IPS-11a (cell line): ENCODE measurements around the gene ST6GALNAC2.
"Not testable (repeated sequence)": the region's sequence is repeated elsewhere in the genome, so short reads cannot be mapped to it uniquely, and the experiment has no call there.

Source experiments
- H3K4me3 ChIP-seq: one replicate; pipeline ENCODE4 v1.5.1; 2013; ENCODE audit warnings: low read depth, low read length, control low read depth

Gene ST6GALNAC2

DNA sequence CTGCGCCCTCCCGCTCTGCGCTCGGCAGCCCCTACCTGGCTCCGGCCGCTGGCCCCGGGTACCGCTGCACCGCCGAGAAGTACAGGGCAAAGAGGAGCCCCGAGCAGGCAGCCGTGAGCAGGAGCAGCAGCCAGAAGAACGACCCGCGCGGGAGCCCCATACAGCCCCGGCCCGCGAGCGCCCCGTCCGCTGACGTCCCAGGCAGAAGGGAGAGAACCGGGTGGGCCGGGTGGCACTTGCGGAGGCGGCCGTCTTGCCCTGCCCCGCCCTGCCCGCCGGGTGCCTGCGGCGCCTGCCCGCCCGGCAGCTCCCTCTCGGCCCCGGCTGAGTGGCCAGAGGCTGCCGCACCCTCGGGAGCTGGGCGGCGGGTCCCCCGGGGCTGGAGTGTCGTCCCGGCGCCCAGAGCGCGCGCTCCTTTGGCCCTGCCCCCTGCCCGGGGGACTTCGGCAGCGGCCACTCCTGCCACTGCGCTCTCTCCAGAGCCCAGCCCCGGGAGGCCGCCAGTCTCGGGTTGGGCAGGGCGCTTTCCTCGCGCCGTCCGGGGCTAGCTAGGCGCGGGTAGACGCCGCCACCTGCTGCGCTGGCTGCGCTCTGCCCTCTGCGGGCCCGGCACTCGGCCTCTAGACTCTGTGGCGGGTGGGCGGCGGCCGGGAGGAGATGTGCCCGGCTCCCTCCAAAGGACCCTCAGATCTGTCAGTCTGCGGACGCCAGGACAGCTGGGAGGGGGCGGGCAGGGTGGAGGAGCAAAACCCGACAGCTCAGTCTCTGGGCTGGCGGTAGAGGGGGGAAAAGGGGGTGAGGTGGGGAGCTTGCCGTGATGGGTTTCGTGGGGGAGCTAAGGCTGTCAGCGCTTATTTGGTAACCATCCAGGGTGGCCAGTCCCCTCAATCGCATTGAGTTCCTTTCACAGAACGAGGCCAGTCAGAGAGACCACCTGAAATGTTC lies at the start of gene ST6GALNAC2:
Gene ST6GALNAC2 (minus strand): TSS at position 212 of the 945 bp plus-strand sequence. CDS start 52 bp downstream, at position 160.
- H3K4me3 ChIP-seq, result peak within 1 kb of the TSS; percentile 31

DNA sequence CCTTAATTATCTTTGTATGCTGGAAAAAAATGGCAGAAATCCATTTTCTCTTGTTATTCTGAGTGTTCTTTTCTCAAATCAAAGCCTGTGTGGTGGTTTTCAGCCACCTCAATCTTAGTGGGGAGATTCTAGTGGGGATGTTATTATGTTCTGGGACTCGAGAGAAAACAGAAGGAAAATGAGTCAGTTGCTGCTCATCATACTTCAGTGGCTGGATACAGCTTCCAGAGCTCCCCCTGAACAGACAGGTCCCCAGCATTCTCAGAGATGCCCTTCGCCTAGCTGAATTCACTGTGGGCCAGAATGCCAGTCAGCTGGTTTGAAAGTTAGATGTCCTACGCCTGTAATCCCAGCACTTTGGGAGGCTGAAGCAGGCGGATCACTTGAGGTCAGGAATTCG lies 49.4 kb upstream of the ST6GALNAC2 start:
- no peak overlapping the region for H3K4me3 ChIP-seq

DNA sequence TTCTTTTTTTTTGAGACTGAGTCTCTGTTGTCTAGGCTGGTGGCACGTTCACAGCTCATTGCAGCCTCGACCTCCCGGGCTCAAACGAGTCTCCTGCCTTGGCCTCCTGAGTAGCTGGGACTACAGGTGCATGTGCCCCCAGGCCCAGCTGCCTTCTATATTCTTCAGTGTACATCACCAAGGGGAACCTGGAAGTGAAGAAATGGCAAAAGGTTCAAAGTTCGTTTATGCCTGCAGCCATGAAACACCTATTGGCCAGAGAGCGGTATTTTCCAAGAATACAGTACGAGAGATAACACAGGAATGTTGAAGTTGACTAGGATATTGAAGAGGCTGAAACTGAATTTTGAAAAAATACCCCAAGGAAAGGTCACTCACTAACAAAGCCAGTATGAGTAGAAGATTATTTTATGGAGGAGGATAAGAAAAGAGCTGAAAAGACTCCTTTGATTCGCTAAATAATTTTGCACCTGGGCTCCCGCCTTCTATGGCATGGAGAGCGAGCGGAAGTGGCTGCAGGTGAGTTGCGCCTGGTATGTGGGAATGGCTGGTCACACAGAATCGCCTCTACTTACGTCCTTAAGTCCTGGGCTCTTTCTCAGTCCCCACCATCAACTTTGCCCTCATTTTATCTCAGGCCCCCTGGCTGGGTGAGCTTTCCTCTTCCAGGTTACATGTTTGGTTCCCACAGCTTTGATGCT lies 48.1 kb upstream of the ST6GALNAC2 start:
- no peak overlapping the region for H3K4me3 ChIP-seq

DNA sequence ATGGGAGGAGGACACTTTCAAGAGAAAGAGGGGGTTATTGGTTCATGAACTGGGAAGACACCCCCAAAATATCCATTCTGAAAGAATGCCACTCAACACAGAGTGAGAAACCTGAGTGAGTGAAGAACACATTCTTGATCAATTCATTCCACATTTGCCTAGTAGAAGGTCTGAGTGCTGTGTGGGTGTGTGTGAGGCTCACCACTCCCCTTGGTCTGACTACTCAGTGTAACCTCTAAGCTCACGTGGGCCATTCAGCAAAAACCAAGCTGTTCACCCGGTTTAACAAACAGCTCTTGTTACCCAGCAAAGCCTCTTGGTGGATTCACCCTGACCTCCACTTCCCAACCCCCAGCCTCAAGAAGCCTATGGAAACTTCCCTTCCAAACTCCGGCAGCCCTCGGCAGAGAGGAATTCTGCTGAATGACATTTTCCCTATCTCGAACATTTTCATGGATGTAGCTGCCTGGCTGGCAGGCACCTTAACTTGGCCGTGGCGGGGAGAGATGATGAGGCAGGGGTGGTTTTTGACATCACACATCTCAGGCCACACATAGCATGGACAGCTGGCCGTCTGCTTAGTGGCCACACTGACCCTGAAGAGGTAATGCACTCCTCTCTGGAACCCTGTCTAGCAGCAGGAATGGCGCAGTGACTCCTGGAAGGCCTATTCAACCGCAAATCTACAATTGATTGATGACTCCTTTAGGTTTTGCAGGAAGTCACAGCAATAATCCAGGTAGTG lies 46.3 kb upstream of the ST6GALNAC2 start:
- H3K4me3 ChIP-seq, result no peak overlapping the region

DNA sequence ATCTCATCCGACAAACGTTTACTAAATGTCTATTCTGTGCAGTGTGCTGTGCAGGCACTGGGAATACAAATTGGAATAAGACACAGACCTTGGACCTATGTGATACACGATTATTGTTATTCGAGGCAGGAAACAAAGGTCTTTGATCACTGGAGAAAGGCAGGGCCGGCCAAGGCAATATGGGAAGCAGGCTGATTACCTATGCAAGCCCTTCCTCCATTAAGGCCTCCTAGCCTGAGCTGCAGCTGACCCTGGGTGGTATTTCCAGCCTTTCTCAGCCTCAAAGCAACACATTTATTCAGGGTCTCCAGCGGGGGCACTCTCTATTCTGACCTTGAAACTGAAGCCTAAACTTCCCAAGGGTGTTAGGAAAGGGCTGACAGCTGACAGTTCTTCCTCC lies 44.5 kb upstream of the ST6GALNAC2 start:
- H3K4me3 ChIP-seq, result no peak overlapping the region

DNA sequence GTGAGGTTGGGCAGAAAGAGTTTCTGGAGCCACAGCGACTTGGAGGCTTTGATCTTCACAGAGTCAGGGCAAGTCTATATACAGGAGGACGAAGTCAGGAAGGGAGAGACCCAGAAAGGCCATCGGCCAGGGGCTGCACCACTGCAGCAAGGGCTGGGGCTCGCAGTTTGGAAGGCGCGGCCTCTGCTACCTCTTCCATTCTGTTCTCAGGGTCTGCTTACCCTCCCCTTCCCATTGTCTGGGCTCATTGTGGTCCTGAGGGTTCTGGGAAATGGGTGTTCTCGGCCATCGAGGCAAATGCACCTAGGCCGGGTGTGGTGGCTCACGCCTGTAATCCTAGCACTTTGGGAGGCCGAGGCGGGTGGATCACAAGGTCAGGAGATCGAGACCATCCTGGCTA lies 41.9 kb upstream of the ST6GALNAC2 start:
- H3K4me3 ChIP-seq, result no peak overlapping the region

DNA sequence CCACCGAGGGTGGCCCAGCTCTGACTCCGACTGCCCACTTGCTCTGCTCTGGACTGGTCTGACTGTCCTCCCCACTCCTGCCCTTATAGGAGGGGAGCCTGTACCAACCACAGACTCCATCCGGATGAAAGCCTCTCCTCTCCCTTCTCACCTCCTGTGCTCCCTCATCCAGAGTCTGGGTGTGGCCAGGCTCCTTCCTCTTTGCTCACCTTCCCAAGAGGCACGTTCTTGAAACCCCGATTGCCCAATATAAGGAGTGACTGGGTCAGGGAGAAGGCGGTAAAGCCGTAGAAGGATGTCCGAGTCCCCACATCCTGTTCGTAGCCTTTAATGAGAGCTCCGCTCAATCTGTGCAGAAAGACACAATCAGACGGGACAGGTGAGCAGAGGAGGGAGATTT lies 40.8 kb upstream of the ST6GALNAC2 start:
- no peak overlapping the region for H3K4me3 ChIP-seq

DNA sequence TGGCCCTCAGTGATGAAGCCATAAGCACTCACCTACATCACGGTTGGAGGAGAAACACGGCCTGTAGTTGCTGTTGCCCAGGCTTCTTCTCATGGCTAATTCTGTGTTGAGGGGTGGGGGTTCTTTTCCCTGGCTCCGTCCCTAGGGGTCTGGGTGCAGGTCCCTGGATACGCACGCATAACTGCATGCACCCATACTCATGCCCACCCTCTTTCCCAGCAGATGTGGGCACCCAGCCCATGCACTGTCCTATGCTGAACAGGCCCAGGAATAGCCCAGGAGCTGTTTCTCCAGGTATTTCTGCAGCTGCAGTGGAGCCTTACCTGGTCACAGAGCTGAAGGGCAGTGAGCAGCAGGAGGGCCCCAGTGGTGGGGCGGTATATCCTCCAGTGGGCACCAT lies 39.8 kb upstream of the ST6GALNAC2 start:
- H3K4me3 ChIP-seq, result no peak overlapping the region

DNA sequence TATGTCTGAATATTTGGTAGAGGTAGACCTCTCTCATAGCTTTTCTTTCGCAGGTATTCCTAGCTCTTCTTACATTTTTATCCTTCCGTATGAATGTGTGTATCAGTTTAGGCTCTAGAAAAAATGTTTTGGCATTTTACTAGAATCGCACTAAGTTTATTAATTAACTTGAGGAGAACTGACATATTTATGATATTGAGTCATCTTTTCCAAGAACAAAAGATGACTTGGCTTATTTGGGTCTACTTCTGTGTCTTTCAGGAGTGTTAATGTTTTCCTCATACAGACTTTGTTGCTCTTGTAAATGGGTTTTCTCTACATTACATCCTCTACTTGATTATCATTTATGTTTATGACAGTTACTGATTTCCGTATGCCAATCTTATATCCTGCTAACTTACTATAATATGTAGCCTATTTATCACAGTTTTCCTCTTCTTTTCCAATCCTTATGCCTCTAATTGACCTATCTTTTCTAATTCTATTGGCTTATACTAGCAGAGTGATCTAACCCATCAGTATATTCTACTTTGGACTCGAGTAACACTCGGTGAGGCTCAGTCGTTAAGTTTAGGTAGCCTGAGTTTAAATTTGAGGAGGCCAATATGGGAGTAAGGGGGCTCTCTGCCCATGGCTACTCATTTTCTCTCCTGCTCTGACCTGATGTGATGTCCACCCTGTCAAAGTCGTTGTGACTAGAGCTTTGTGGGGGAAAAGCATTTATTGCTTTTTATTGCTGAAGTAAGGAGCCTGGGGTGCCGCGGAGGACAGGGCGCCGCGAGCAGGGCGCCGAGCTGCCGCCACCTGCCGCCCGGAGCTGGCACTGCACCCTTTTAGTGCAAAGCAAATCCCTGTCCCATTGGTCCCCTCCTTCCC lies 37.8 kb upstream of the ST6GALNAC2 start:
- no peak overlapping the region for H3K4me3 ChIP-seq

DNA sequence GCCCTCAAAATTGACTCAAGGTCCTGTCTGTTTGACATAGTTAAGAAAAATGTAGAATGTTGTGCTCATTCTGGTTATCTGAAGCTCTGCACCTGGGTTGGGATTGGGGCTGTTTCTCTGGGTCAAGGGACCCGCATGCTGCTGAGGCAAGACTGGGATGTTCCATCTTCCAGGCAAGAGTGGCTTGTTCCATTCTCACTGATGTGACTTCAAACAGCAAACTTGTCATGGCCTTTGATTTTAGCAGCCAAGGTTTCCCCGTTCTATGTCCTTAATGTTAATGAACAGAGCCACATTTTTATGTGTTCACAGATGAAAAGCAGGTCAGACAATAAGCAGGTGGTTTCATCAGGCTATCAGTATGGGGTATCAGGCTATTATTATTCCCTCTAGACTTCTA lies 32.2 kb upstream of the ST6GALNAC2 start:
- no peak overlapping the region for H3K4me3 ChIP-seq

DNA sequence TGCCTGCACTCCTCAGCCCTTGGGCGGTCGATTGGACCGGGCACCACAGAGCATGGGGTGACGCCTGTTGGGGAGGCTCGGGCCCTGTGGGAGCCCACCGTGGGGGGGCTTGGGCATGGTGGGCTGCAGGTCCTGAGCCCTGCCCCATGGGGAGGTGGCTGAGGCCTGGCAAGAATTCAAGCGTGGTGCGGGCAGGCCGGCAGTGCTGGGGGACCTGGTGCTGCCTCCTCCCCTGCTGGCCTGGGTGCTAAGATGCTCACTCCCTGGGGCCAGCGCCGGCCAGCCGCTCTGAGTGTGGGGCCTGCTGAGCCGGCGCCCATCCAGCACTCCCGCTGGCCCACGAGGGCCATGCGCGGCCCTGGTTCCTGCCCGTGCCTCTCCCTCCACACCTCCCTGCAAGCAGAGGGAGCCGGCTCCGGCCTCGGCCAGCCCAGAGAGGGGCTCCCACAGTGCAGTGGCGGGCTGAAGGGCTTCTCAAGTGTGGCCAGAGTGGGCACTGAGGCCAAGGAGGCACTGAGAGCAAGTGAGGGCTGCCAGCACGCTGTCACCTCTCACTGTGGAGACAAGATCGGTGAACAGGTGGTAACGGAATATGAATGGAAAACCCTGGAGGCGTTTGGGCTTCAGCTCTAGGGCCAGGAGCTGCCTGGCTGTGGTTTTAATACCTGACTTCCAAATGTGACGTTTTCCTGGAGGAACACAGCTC lies 29.4 kb upstream of the ST6GALNAC2 start:
- H3K4me3 ChIP-seq, result no peak overlapping the region

DNA sequence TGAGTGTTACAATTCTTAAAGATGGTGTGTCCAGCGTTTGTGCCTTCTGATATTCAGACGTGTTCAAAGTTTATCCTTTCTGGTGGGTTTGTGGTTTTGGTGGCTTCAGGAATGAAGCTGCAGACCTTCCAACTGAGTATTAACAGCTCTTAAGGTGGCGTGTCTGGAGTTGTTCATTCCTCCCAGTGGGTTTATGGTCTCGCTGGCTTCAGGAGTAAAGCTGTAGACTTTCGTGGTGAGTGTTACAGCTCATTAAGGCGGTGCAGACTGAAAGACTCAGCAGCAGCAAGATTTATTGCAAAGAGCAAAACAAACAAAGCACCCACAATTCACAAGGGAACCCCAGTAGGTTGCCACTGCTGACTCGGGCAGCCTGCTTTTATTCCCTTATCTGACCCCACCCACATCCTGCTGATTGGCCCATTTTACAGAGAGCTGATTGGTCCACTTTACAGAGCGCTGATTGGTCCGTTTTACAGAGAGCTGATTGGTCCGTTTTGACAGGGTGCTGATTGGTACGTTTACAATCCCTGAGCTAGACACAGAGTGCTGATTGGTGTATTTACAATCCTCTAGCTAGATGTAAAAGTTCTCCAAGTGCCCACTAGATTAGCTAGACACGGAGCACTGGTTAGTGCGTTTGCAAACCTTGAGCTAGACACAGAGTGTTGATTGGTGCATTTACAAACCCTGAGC lies 28.6 kb upstream of the ST6GALNAC2 start:
- H3K4me3 ChIP-seq, result not testable (repeated sequence)

DNA sequence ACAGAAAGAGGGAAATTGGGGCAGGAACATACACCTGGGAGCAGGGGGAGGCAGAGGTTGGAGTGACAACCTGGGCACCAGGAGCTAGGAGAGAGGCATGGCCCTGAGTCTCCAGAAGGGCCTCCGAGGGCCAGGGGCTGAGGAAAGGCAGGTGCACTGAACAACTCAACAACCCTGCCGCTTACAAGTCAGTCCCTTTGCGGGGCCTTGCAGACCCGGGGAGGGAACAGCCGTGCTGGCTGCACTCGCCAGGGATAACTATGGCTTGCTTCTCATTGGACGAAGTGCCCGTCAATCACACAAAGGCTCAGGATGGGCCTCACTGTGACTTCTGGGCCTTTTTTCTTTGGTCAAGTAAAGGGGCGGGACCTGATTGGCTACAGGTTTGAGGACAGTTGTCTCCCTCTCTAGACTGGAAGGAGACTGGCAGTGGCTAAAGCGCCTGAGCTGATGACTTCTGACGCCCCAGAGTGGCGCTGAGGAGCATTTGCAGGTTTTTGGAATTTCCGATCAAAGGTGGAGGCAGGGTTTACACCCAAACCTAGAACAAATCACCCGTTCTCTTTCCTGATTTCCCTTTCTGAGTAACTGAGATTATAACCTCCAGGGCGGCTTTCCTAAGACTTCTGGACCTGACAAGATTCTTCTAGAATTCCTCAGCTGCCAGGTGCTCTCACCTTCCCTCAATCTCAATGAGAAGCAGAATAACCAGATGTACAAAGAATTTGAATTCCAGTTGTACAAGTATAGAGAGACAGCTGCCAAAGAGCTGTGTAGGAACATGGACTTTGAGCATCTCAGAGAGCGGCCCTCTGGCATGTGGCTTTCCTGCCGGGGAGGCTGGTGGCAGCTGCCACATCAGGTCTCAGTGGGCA lies 27.6 kb upstream of the ST6GALNAC2 start:
- no peak overlapping the region for H3K4me3 ChIP-seq

DNA sequence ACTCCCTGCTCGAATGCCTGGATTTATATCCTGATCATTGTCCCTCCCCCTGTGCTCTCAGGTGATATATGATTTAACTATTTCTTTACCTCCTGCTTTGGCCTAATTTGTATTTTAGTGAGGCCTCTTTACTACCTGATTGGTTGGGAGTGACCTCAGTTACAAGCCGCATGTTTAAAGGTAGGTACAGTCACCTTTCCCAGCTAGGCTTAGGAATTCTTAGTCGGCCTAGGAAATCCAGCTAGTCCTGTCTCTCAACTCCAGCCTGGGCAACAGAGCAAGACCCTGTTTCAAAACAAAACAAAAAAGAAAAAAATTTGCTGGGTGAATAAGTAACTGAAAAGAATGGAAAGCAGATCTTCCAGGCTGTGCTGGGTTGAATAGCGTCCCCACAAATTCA lies 26.8 kb upstream of the ST6GALNAC2 start:
- no peak overlapping the region for H3K4me3 ChIP-seq

DNA sequence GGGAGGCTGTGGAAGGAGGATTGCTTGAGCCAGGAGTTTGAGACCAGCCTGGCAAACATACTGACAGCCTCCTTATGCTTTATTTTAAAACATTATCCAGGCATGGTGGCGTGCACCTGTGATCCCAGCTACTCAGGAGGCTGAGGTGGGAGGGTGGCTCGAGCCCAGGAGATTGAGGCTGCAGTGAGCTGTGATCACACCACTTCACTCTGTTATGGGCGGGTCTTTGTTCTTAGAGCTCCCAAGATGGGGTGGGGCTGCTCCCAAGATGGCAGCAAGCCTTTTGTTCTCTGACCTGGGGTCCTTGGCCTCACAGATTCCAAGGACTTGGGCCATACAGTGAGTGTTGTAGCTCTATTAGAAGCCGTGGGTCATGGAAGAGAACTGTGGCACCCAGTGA lies 26.1 kb upstream of the ST6GALNAC2 start:
- H3K4me3 ChIP-seq, result no peak overlapping the region

DNA sequence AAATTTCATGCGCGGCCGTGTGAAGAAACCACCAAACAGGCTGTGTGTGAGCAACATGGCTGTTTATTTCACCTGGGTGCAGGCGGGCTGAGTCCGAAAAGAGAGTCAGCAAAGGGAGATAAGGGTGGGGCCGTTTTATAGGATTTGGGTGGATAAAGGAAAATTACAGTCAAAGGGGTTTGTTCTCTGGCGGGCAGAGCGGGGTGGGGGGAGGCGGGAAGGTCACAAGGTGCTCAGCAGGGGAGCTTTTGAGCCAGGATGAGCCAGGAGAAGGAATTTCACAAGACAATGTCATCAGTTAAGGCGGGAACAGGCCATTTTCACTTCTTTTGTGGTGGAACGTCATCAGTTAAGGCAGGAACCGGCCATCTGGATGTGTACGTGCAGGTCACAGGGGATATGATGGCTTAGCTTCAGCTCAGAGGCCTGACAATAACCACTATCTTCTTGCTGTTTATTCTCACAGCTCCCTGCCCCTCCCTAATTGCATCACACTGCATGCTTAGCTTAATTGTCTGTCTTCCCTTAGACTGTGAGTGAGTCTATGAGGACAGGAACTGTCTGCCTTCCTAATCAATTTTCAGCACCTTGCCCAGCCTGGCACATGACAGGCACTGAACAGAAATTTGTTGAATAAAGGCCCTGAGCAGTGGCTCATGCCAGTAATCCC lies 25.6 kb upstream of the ST6GALNAC2 start:
- not testable (repeated sequence) for H3K4me3 ChIP-seq

DNA sequence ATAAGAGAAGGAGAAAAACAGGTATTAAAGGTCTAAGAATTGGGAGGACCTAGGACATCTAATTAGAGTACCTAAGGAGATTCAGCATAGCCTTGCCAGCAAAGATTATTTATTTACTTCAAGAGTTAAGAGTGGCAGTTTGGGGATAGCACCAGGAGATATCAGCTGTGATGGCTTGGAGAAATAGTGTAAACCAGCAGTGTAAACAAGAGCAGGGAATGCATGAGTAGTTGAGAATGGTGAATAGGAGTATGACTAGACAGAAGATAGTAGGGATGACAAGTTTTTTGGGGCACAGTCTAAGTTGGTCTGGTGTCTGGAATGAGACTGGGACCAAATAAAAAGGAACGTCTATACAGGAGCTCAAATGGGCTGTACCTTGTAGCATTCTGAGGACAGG lies 21.0 kb upstream of the ST6GALNAC2 start:
- H3K4me3 ChIP-seq, result not testable (repeated sequence)

DNA sequence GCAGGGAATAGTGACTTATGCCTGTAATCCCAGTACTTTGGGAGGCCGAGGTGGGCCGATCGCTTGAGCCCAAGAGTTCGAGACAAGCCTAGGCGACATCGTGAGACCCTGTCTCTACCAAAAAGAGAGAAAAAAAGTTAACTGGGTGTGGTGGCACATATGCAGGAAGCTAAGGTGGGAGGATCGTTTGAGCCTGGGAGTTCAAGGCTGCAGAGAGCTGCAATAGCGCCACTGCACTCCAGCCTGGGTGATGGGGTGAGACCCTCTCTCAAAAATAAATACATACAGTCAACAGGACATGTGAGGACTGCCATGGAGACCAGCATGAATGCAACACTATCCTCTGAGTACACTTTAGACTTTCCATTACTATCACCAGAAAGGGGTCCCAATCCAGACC lies 15.4 kb upstream of the ST6GALNAC2 start:
- no peak overlapping the region for H3K4me3 ChIP-seq
